Omental fat pad (tissue), 4 donors: Measurements from ENCODE around the gene ZNF385A. TPM values are rescaled to one million over a fixed set of nuclear protein-coding genes. Genes with fewer than 3 reads are reported as not detected.
A peak's percentile ranks its signal among the peaks of the same experiment; 100 is the strongest.

ENCODE experiments used
- ATAC-seq: fragments of 150-250 bp; one replicate; pipeline ENCODE4 v1.9.1; 2016; ENCODE audit warnings: mild to moderate bottlenecking, moderate library complexity; ENCODE audit not compliant: low FRiP score
- DNase-seq: peaks from one replicate; pipeline ENCODE4 v3.0.0-alpha.2; 2019; ENCODE audit warnings: low spot score
- CTCF ChIP-seq, 3 donors: fragments of 450-650 bp; IDR thresholded peaks; one replicate each; pipeline ENCODE4 v1.5.1; 2016 to 2017; ENCODE audit warnings: antibody characterized with exemption in 3 of 3, mild to moderate bottlenecking in 3 of 3, moderate library complexity in 2 of 3
- total RNA-seq, 4 donors: library from RNA; depleted of rRNA; stranded (reverse); fragments of >200 nt; gene quantifications; one replicate each; pipeline ENCODE4 v1.1.0, GENCODE V29; 2016

The ZNF385A gene
- total RNA-seq, 4 donors from 2014 or later: 9.5 to 36.3 (median 21.8) TPM

DNA sequence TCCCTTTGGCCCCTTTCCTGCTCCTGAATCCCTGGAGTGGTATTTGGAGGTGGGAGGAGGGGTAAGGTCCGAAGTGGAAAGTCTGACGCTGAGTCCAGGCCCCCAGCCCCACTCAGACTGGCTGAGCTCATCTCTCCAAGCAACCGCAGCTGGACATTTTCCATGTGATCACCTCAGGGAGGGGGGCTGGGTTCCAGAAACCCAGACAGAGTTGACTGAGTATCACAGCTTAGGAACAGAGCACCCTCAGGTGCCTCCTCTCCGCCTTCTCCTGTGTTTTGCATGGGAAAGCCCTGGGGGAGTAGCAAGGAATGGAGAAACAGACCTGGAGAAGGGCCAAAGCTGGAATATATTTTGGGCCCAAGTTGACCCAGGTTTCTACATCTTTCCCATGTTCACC lies 42.6 kb upstream of the ZNF385A start:
- no peak for TF ChIP-seq CTCF (IDR thresholded peaks at IDR 0.05)
- DNase-seq: no peak
- ATAC-seq: no peak

- no peak for ATAC-seq
- no peak for DNase-seq
- TF ChIP-seq CTCF (IDR thresholded peaks at IDR 0.05): no peak
Measured at GRCh38 chr12:54426690-54427089, 42.2 kb upstream of the ZNF385A start.

- no peak for ATAC-seq
- no peak for DNase-seq
- no peak for TF ChIP-seq CTCF (IDR thresholded peaks at IDR 0.05)
Measured at GRCh38 chr12:54425702-54426101, 41.2 kb upstream of the ZNF385A start.

DNA sequence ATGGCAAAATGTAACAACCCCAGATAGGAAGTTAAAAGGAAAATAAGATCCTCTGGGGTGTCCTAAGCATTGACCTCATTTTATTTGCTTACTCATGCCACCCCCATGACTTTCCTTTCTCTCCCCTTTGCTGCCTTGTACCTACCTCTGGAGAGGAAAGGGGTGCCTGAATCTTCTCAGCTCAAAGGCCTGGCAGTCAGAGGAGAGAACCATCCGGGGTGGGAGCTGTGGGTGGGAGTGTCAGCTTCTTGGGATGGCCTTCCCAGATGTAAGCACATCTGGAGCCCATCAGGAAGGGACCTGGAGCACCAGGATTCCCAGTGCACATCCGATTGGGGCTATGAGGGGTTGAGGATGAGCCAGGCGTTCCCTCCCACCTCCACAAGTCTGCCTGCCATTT lies 39.7 kb upstream of the ZNF385A start:
- DNase-seq: no peak
- TF ChIP-seq CTCF (IDR thresholded peaks at IDR 0.05): no peak
- ATAC-seq: no peak

GRCh38 chr12:54423816-54424150 lies 39.2 kb upstream of the ZNF385A start:
- no peak for TF ChIP-seq CTCF (IDR thresholded peaks at IDR 0.05)
- ATAC-seq (no peak), DNase-seq (no peak)

DNA sequence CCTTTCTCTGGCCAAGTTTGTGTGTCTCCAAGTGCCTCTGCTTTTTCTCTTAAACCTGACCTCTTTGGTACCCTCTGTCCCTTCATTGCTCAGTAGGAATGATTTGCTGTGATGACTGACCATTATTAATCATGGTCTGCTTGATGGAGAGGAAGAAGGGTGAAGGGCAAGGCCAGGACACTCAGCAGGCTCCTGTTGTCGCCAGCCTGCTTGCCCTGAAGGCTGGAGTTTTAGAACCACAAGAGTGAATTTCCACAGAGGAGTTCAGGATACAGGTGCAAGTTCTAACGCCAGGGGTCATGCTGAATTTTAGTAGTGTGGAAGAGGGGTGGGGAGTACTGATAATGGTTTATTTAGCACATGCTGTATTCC lies 37.3 kb upstream of the ZNF385A start:
- no peak for TF ChIP-seq CTCF (IDR thresholded peaks at IDR 0.05)
- ATAC-seq (no peak), DNase-seq (no peak)

DNA sequence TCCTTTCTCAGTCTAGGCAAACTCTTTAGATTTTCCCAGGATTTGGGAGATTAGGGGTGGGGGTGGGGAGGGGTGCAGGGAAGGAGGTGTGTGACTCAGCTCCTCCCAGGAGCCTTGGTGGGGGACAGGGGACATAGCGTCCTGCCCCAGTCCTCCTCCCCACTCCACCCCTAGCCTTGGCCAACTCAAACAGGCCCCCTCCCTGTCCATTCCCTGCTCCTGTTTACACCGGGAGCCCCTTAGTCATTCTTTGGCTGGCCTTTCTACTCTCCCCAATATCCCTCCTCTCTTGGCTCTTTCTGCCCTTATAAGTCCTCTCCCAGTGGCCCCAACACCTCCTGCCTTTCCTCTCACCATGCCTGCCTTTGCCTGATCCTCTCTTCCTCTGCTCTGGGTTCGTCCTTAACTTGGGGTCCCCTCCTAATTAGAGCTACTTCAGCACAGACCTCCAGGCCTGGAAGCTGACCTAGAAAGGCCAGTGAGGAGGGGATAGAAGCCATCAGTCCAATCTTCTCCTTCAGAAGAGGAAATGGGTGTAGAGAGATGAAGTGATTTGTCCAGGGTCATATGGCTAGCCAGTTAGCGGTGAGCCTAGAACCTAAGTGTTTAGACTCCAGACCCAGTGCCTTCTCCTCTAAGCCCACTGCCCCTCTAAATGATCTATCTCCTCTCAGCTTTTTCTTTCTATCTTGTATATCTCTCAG lies 36.8 kb upstream of the ZNF385A start:
- no peak for TF ChIP-seq CTCF (IDR thresholded peaks at IDR 0.05)
- DNase-seq (no peak), ATAC-seq (peak; percentile 32)
